Neural crest cell (in vitro differentiated cells): Measurements from ENCODE around the gene FSTL4. TPM values are rescaled to one million over a fixed set of nuclear protein-coding genes. Genes with fewer than 3 reads are reported as not detected.

Source experiments
- DNase-seq: peaks from one replicate; pipeline ENCODE4 v3.0.0; 2021; ENCODE audit warnings: low read depth, mixed read lengths, low spot score
- H3K27ac Mint-ChIP-seq: one replicate; pipeline ENCODE4 v1.8.0; 2021; ENCODE audit warnings: mild to moderate bottlenecking, mixed read lengths; ENCODE audit not compliant: unreplicated experiment
- H3K27me3 Mint-ChIP-seq: 2 replicates; pipeline ENCODE4 v1.8.0; 2021; ENCODE audit warnings: low read depth, mild to moderate bottlenecking, mixed read lengths
- H3K36me3 Mint-ChIP-seq: 2 replicates; pipeline ENCODE4 v1.8.0; 2021; ENCODE audit warnings: low read depth, mild to moderate bottlenecking, mixed read lengths
- H3K4me1 Mint-ChIP-seq: 2 replicates; pipeline ENCODE4 v1.8.0; 2021; ENCODE audit warnings: mixed read lengths
- H3K4me3 Mint-ChIP-seq: one replicate; pipeline ENCODE4 v1.8.0; 2021; ENCODE audit warnings: mild to moderate bottlenecking, mixed read lengths
- H3K9me3 Mint-ChIP-seq: 2 replicates; pipeline ENCODE4 v1.8.0; 2021; ENCODE audit warnings: mixed read lengths
- CTCF ChIP-seq: fragments of 200-600 bp; sonication (generic); conservative IDR thresholded peaks from 2 replicates; pipeline ENCODE4 v1.5.0; 2021; ENCODE audit warnings: antibody characterized with exemption, mild to moderate bottlenecking
- total RNA-seq: library from RNA; stranded (reverse); gene quantifications from 2 replicates; pipeline ENCODE4 v1.2.1, GENCODE V29; 2021

FSTL4 gene
- total RNA-seq, 1 donor from 2014 or later: 2.0 TPM

GRCh38 chr5:133468596-133468995 is 143.7 kb downstream of the FSTL4 start:
- Mint-ChIP-seq H3K27ac (no peak overlapping the region), H3K9me3 (no peaks in the 10 kb centered on the region), H3K27me3 (no peaks in the 10 kb centered on the region), H3K36me3 (no peaks in the 10 kb centered on the region), H3K4me3 (no peak overlapping the region), H3K4me1 (no peaks in the 10 kb centered on the region)
- TF ChIP-seq CTCF: no peak
- DNase-seq: no peak

- H3K27me3 Mint-ChIP-seq: no peaks in the 10 kb centered on the region
- no peaks in the 10 kb centered on the region for H3K4me1 Mint-ChIP-seq
- H3K9me3 Mint-ChIP-seq: no peaks in the 10 kb centered on the region
- no peak overlapping the region for H3K4me3 Mint-ChIP-seq
- no peak overlapping the region for H3K27ac Mint-ChIP-seq
- DNase-seq: no peak
- TF ChIP-seq CTCF: no peak
- no peaks in the 10 kb centered on the region for H3K36me3 Mint-ChIP-seq
These were observed 144.4 kb downstream of the FSTL4 start for GRCh38 chr5:133467826-133468463.

- H3K9me3 Mint-ChIP-seq: no peaks in the 10 kb centered on the region
- TF ChIP-seq CTCF: no peak
- no peak overlapping the region for H3K27ac Mint-ChIP-seq
- no peaks in the 10 kb centered on the region for H3K4me1 Mint-ChIP-seq
- no peak overlapping the region for H3K4me3 Mint-ChIP-seq
- H3K27me3 Mint-ChIP-seq: no peaks in the 10 kb centered on the region
- no peak for DNase-seq
- H3K36me3 Mint-ChIP-seq: no peaks in the 10 kb centered on the region
These were observed 145.0 kb downstream of the FSTL4 start for GRCh38 chr5:133467335-133467779.

GRCh38 chr5:133466556-133467334 is 145.6 kb downstream of the FSTL4 start:
- Mint-ChIP-seq H3K9me3 (no peaks in the 10 kb centered on the region), H3K27me3 (no peaks in the 10 kb centered on the region), H3K27ac (no peak overlapping the region), H3K4me1 (no peaks in the 10 kb centered on the region), H3K36me3 (no peaks in the 10 kb centered on the region), H3K4me3 (no peak overlapping the region)
- no peak for DNase-seq
- TF ChIP-seq CTCF: no peak

- Mint-ChIP-seq H3K4me1 (peaks cover 13% of the 10 kb centered on the region), H3K36me3 (no peaks in the 10 kb centered on the region), H3K27me3 (no peaks in the 10 kb centered on the region), H3K9me3 (no peaks in the 10 kb centered on the region), H3K27ac (no peak overlapping the region), H3K4me3 (no peak overlapping the region)
- no peak for DNase-seq
- no peak for TF ChIP-seq CTCF
These were observed 148.3 kb downstream of the FSTL4 start for GRCh38 chr5:133464013-133464412.
